GM19324 (cell line): Measurements from ENCODE around the gene ZNF563.

Experiments
- ATAC-seq: cut with Tn5 transposase; IDR thresholded peaks from one replicate; pipeline ENCODE4 v1.9.1; 2021; ENCODE audit warnings: mild to moderate bottlenecking, moderate library complexity; ENCODE audit not compliant: unreplicated experiment, low FRiP score

Gene ZNF563

DNA sequence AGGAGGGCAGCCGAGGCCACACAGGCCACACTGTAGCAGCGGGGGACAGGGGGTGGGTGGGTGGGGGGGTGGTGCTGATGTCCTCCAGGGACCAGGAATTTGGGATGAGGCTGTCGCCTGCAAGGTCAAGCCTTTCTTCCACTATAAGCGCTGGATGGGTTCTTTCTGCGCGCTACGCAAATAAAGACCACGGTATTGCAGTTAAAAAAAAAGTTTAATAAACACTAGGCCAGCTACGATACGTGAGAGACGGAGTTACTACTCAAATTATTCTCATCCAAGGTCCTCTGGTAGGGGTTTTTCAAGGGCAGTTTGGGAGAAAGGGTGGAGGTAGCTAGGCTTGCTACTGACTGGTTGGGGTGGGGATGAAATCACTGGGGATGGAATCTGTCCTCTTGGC lies 38.2 kb downstream of the ZNF563 start:
- peak; percentile 6 for ATAC-seq

DNA sequence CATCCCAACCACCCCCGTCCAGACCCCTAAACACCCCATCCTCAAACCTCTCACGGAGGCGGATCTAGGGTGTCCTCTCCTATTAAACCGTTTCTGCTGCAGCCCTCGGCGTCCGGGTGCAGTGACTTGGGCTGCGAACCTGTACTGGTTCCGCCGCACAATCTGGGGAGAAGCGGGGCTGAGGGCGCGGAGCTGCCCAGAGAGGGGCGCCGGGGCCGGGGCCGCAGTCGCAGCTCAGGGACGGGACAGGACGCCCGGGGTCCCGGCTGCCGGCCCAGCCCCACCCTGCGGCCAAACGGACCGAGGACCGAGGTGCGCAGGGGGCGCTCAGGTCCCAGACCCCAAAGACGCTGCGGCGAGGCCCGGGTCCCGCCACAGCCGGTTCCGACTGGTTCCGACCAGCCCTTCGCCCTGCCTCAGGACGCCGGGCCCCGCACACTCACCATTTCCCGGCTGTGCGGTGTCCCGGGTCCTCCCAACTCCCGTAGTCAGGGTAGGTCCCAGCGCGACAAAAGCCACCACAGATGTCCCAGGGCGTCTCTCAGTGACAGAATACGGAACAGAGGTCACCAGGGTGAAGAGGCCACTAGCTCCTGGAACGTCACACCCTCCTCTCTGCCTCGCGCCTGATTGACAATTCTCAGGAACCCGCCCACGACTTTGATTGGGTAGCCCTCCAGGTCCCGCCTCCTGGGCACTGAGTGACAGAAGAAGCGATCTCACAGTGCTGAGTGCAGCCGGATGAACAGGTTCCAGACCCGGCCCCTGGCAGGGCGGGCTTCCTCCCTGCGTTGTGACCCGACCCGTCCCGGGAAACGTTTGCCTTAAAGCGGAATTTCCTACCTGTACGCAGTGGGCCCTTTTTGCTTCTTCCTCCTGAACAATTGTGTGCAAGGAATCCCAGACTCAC lies 38.9 kb downstream of the ZNF563 start, which contains the start of gene ZNF44:
Gene ZNF44, minus strand, starts transcription at position 635 of the 910 bp plus-strand sequence. Its CDS starts 189 bp downstream, at position 446.
- peak; percentile 95 for ATAC-seq

DNA sequence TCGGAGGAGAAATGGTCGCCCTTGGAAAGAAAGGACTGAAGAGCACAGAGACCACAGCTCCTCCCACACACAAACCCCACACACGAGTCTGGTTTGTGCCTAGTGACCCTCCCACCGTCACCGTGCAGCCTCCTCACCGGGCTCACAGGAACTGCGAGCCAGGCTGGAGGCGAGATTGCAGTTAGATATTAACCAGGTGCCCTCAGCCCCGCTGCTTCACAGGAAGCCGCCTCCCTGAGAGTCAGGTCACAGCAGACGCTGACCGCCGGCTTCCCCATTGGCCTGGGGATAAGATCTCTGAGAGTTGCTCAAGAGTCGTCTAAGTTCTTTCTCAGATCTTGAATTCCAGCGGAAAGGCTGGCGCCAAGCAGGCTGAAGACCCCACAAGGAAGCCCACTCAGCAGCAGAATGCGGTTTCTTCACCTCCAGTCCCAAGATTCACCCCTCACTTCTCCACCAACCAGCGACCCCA lies 39.6 kb downstream of the ZNF563 start:
- peak; percentile 55 for ATAC-seq

DNA sequence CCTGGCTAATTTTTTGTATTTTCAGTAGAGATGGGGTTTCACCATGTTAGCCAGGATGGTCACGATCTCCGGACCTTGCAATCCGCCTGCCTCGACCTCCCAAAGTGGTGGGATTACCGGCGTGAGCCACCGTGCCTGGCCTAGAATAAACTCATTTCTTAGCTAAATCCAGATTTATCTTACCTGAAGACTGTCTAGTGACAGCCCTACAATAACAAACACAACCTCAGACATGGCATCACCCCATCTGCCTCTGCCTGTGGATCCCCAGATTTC lies 43.7 kb downstream of the ZNF563 start:
- ATAC-seq = no peak

DNA sequence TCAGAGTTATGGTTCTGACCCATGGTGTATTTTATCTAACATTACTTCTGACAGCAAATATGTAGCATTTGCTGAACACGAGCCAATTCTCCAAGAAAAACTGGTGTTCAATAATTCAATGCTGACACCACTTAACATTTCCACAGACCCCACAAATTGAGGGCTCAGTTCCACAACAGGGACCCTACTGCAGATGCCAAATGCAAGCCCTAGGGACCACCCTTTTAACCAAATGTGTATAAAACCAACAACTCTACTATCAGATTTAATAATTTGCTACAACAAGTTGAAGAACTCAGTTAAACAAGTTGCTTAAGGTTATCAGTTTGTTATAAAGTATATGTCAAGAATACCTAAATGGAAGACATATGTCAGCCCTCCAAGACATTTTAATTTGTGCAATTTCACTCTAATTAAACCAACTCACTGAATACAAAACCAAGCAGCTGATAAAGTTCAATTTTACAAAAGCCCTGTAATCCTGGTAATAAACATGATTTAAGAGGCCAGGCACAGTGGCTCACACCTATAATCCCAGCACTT lies 45.4 kb downstream of the ZNF563 start:
- ATAC-seq = no peak

DNA sequence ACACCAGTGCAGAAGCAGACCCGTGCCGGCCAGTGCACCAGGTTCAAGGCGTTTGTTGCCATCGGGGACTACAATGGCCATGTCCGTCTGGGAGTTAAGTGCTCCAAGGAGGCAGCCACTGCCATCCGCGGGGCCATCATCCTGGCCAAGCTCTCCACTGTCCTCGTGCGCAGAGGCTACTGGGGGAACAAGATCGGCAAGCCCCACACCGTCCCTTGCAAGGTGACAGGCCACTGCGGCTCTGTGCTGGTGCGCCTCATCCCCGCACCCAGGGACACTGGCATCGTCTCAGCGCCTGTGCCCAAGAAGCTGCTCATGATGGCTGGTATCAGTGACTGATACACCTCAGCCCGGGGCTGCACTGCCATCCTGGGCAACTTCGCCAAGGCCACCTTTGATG lies 48.8 kb downstream of the ZNF563 start:
- ATAC-seq = no peak

DNA sequence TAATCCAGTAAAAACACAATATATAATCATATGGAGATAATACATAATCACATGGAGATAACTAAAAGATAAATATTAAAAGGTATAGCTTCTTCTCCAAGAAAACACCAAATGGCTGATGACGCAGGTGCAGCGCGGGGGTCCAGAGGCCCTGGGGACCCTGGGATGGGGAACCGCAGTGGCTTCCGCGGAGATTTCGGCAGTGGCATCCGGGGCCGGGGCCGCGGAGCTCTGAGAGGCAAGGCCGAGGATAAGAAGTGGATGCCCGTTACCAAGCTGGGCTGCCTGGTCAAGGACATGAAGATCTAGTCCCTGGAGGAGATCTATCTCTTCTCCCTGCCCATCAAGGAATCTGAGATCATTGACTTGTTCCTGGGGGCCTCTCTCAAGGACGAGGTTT lies 49.2 kb downstream of the ZNF563 start:
- no peak for ATAC-seq

DNA sequence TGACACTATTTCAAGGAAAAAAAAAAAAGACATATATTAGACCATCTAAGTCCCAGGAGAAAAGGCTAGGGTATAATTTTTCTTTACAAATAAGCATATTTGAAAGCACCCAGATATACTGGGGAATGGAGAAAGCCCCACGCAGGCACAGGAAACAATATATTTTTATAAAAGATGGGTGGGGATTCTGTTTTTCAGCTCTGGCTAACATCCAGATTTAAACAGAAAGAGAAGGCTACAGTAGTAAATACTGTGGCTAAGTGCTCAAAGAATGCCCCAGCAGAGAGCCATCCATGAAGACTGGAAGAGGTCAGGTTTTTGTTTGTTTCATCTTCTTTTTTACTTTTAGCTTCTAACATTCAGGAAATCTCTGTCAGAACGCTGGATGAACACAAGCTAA lies 54.7 kb downstream of the ZNF563 start:
- no peak for ATAC-seq

DNA sequence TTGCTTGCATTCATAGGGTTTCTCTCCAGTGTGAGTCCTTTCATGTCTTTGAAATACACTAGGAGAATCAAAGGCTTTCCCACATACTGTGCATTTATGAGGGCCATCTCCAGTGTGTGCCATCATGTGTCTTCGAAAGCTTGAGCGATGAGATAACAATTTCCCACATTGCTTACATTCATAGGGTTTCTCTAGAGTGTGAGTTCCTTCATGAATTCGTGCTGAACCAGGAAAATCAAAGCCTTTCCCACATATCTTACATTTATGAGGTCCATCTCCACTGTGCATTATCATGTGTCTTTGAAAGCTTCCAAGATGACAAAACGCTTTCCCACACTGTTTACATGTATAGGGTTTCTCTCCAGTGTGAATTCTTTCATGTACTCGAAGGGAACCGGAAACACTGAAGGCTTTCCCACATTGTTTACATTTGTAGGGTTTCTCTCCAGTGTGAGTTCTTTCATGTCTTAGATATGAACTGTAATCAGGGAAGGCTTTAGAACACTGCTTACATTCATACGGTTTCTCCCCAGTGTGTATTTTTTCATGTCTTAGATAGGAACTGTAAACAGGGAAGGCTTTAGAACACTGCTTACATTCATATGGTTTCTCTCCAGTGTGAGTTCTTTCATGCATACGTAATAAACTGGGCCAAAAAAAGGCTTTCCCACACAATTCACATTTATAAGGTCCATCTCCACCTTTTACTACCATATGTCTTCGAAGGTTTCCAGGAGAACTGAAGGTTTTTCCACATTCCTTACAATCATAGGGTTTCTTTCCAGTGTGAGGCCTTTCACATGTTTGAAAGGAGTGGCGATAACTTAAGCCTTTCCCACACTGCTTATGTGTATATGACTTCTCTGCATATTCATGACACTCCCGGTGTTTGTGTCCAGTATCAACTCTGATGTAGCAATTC lies 60.2 kb downstream of the ZNF563 start:
- ATAC-seq = no peak

DNA sequence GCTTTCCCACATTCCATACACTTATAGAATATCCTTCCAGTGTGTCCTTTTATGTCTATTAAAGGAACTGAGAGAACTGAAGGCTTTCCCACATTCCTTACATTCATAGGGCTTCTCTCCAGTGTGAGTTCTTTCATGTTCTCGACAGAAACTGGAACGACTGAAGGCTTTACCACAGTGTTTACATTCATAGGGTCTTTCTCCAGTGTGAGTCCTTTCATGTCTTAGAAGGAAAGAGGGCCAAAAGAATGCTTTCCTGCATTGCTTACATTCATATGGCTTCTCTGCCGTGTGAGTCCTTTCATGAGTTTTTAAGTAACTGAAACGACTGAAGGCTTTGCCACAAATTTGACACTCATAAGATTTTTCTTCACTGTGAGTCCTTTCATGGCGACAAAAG lies 61.0 kb downstream of the ZNF563 start:
- ATAC-seq = no peak

DNA sequence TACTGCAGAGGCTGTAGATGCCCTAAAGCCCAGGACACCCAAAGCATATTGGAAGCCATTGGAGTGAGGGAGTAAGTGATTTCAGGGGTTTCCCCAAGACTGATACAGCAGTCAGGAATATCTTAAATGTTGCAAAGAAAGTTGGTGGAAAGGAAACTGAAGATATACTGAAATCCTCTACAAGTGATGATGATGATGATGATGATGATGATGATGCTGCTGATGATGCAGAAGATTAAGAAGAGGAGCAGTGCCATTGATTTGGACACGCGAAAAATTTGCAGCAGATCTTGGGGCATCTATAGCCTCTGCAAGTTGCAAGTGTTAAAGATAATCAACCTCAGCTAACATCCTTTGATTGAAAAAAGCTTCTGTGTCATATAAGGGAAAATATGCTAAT lies 62.6 kb downstream of the ZNF563 start:
- ATAC-seq = no peak
